Measurements from ENCODE around the gene TAAR2.
"Not testable (repeated sequence)": the region's sequence is repeated elsewhere in the genome, so short reads cannot be mapped to it uniquely, and the experiment has no call there.

Gene TAAR2

GRCh38 chr6:132623106-132623845 lies 799 bp downstream of the TAAR2 start:
- no peak for TF ChIP-seq POLR2AphosphoS5 (IDR thresholded peaks at IDR 0.05; ENCODE audit: low read depth, low read length)
- no peak for TF ChIP-seq TAF1 (IDR thresholded peaks at IDR 0.05; ENCODE audit: low read depth, low read length)
- no peak for TF ChIP-seq POLR2A (IDR thresholded peaks at IDR 0.05; ENCODE audit: low read depth, low read length)
- TF ChIP-seq SPI1 (IDR thresholded peaks at IDR 0.05; ENCODE audit: low read depth, low read length): no peak
- no peak for TF ChIP-seq PAX5 (IDR thresholded peaks at IDR 0.05; ENCODE audit: insufficient read depth, low read length, severe bottlenecking)
- FAIRE-seq: no peak
- no peak for DNase-seq (ENCODE audit: insufficient read length, low spot score)

GRCh38 chr6:132616677-132617076 lies 7.4 kb downstream of the TAAR2 start:
- DNase-seq (ENCODE audit: insufficient read length, low spot score): no peak
- no peak for TF ChIP-seq SPI1 (IDR thresholded peaks at IDR 0.05; ENCODE audit: low read depth, low read length)
- no peak for TF ChIP-seq POLR2A (IDR thresholded peaks at IDR 0.05; ENCODE audit: low read depth, low read length)

GRCh38 chr6:132614554-132614953 lies 9.5 kb downstream of the TAAR2 start:
- FAIRE-seq (no peak), DNase-seq (ENCODE audit: insufficient read length, low spot score) (no peak)
- TF ChIP-seq POLR2A (IDR thresholded peaks at IDR 0.05; ENCODE audit: low read depth, low read length) (no peak), SPI1 (IDR thresholded peaks at IDR 0.05; ENCODE audit: low read depth, low read length) (no peak), POU2F2 (IDR thresholded peaks at IDR 0.05; ENCODE audit: low read depth, low read length) (no peak), TAF1 (IDR thresholded peaks at IDR 0.05; ENCODE audit: low read depth, low read length) (no peak), POLR2AphosphoS5 (IDR thresholded peaks at IDR 0.05; ENCODE audit: low read depth, low read length) (no peak), PAX5 (IDR thresholded peaks at IDR 0.05; ENCODE audit: insufficient read depth, low read length, severe bottlenecking) (no peak)

More at GRCh38 chr6:132616677-132617076, 7.4 kb downstream of the TAAR2 start:
- no peak for FAIRE-seq

- FAIRE-seq (no peak), DNase-seq (ENCODE audit: insufficient read length, low spot score) (no peak)
- TF ChIP-seq SPI1 (IDR thresholded peaks at IDR 0.05; ENCODE audit: low read depth, low read length): no peak
- no peak for TF ChIP-seq POLR2A (IDR thresholded peaks at IDR 0.05; ENCODE audit: low read depth, low read length)
- TF ChIP-seq TAF1 (IDR thresholded peaks at IDR 0.05; ENCODE audit: low read depth, low read length): no peak
- TF ChIP-seq PAX5 (IDR thresholded peaks at IDR 0.05; ENCODE audit: insufficient read depth, low read length, severe bottlenecking): no peak
- TF ChIP-seq POLR2AphosphoS5 (IDR thresholded peaks at IDR 0.05; ENCODE audit: low read depth, low read length): no peak
- TF ChIP-seq POU2F2 (IDR thresholded peaks at IDR 0.05; ENCODE audit: low read depth, low read length): no peak
Measured at GRCh38 chr6:132612449-132613108, 11.5 kb downstream of the TAAR2 start.

GRCh38 chr6:132611616-132612015 lies 12.5 kb downstream of the TAAR2 start:
- TF ChIP-seq SPI1 (IDR thresholded peaks at IDR 0.05; ENCODE audit: low read depth, low read length) (no peak), PAX5 (IDR thresholded peaks at IDR 0.05; ENCODE audit: insufficient read depth, low read length, severe bottlenecking) (no peak), POLR2AphosphoS5 (IDR thresholded peaks at IDR 0.05; ENCODE audit: low read depth, low read length) (no peak), POLR2A (IDR thresholded peaks at IDR 0.05; ENCODE audit: low read depth, low read length) (no peak), TAF1 (IDR thresholded peaks at IDR 0.05; ENCODE audit: low read depth, low read length) (no peak), POU2F2 (IDR thresholded peaks at IDR 0.05; ENCODE audit: low read depth, low read length) (no peak)
- DNase-seq (ENCODE audit: insufficient read length, low spot score) (no peak), FAIRE-seq (no peak)

- TF ChIP-seq TAF1 (IDR thresholded peaks at IDR 0.05; ENCODE audit: low read depth, low read length): no peak
- no peak for TF ChIP-seq POLR2A (IDR thresholded peaks at IDR 0.05; ENCODE audit: low read depth, low read length)
- no peak for TF ChIP-seq PAX5 (IDR thresholded peaks at IDR 0.05; ENCODE audit: insufficient read depth, low read length, severe bottlenecking)
- no peak for TF ChIP-seq POU2F2 (IDR thresholded peaks at IDR 0.05; ENCODE audit: low read depth, low read length)
- no peak for TF ChIP-seq SPI1 (IDR thresholded peaks at IDR 0.05; ENCODE audit: low read depth, low read length)
- TF ChIP-seq POLR2AphosphoS5 (IDR thresholded peaks at IDR 0.05; ENCODE audit: low read depth, low read length): no peak
- FAIRE-seq: no peak
- no peak for DNase-seq (ENCODE audit: insufficient read length, low spot score)
Measured at GRCh38 chr6:132607544-132608233, 16.4 kb downstream of the TAAR2 start.

- TF ChIP-seq TAF1 (IDR thresholded peaks at IDR 0.05; ENCODE audit: low read depth, low read length) (no peak), PAX5 (IDR thresholded peaks at IDR 0.05; ENCODE audit: insufficient read depth, low read length, severe bottlenecking) (no peak), POLR2AphosphoS5 (IDR thresholded peaks at IDR 0.05; ENCODE audit: low read depth, low read length) (no peak), POU2F2 (IDR thresholded peaks at IDR 0.05; ENCODE audit: low read depth, low read length) (no peak), POLR2A (IDR thresholded peaks at IDR 0.05; ENCODE audit: low read depth, low read length) (no peak), SPI1 (IDR thresholded peaks at IDR 0.05; ENCODE audit: low read depth, low read length) (no peak)
- DNase-seq (ENCODE audit: insufficient read length, low spot score) (no peak), FAIRE-seq (no peak)
Measured at GRCh38 chr6:132604635-132605152, 19.4 kb downstream of the TAAR2 start.

GRCh38 chr6:132600900-132601299 lies 23.2 kb downstream of the TAAR2 start:
- FAIRE-seq: peak; percentile 69
- DNase-seq (ENCODE audit: insufficient read length, low spot score): not testable (repeated sequence)

- DNase-seq (ENCODE audit: insufficient read length, low spot score) (no peak), FAIRE-seq (peak; percentile 40)
- no peak for TF ChIP-seq POLR2AphosphoS5 (IDR thresholded peaks at IDR 0.05; ENCODE audit: low read depth, low read length)
- no peak for TF ChIP-seq SPI1 (IDR thresholded peaks at IDR 0.05; ENCODE audit: low read depth, low read length)
- no peak for TF ChIP-seq TAF1 (IDR thresholded peaks at IDR 0.05; ENCODE audit: low read depth, low read length)
- no peak for TF ChIP-seq PAX5 (IDR thresholded peaks at IDR 0.05; ENCODE audit: insufficient read depth, low read length, severe bottlenecking)
- TF ChIP-seq POLR2A (IDR thresholded peaks at IDR 0.05; ENCODE audit: low read depth, low read length): no peak
- TF ChIP-seq POU2F2 (IDR thresholded peaks at IDR 0.05; ENCODE audit: low read depth, low read length): no peak
Measured at GRCh38 chr6:132598473-132598872, 25.6 kb downstream of the TAAR2 start.
